Medulla oblongata (tissue), 1 donor: Measurements from ENCODE around the gene RABGGTA.

Source experiments
- DNase-seq: peaks from one replicate; pipeline ENCODE4 v3.0.0-alpha.2; 2015; ENCODE audit errors: extremely low spot score

RABGGTA gene

GRCh38 chr14:24300326-24300980 lies 29.1 kb upstream of the RABGGTA start:
- DNase-seq: no peak

GRCh38 chr14:24299255-24300191 lies 28.1 kb upstream of the RABGGTA start, which contains the start of the genes DHRS1 and NOP9:
DHRS1 (minus strand) TSS chr14:24299780; CDS start chr14:24299106, 674 bp downstream.
NOP9 (plus strand) TSS chr14:24299850; CDS start chr14:24299955, 105 bp downstream.
- DNase-seq: peak; percentile 91

GRCh38 chr14:24298892-24299254 lies 27.5 kb upstream of the RABGGTA start:
- DNase-seq: no peak

DNA sequence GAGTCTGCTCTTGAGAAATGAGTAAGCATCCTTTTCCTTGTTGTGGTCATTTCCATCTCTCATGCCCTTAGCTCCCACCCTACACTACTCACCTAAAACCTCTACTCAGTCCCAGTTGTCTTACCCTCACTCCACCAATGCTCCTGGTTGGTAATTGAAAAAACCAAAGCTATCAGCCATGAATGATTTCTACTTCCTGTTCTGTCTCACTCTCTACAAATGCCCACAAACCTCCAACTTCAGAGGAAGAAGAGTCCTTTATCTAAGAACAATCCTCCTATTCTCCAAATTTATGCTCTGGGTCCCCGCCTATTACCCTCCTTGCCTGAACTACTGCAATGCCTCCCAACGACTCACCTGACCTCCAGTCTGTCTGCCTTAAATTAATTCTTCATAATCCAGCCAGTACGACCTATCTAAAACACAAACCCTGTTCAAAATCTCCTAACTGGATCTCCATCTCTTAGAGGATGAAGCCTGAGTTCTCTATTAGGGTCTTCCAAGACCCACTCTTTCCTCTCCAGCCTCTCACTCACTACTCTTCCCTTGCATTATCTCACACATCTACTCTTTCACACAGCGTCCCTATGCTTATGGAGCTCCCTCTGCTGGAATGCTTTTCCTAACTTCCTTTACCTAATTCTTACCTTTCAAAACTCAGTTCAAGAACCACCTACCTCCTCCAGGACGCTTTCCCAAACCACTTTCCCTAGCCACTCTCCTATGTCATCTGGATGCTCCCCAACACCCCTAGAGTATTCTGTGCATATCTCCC lies 26.0 kb upstream of the RABGGTA start:
- no peak for DNase-seq

- peak; percentile 82 for DNase-seq
These were observed 25.2 kb upstream of the RABGGTA start for GRCh38 chr14:24296341-24297157.

DNA sequence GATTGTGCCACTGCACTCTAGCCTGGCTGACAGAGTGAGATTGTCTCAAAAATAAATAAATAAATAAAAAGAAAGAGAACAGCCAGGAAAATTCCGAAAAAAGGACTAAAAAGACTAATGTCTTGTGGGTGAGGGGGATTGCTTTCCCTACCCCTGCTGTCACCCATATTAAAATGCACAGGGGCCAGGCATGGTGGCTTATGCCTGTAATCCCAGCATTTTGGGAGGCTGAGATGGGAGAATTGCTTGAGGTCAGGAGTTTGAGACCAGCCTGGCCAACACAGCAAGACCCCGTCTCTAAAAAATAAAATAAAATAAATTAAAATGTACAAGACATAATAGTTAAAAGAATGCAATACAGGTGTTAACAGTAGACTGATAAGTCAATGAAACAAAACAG lies 22.1 kb upstream of the RABGGTA start:
- DNase-seq: no peak

- no peak for DNase-seq
These were observed 20.9 kb upstream of the RABGGTA start for GRCh38 chr14:24292118-24292807.

DNA sequence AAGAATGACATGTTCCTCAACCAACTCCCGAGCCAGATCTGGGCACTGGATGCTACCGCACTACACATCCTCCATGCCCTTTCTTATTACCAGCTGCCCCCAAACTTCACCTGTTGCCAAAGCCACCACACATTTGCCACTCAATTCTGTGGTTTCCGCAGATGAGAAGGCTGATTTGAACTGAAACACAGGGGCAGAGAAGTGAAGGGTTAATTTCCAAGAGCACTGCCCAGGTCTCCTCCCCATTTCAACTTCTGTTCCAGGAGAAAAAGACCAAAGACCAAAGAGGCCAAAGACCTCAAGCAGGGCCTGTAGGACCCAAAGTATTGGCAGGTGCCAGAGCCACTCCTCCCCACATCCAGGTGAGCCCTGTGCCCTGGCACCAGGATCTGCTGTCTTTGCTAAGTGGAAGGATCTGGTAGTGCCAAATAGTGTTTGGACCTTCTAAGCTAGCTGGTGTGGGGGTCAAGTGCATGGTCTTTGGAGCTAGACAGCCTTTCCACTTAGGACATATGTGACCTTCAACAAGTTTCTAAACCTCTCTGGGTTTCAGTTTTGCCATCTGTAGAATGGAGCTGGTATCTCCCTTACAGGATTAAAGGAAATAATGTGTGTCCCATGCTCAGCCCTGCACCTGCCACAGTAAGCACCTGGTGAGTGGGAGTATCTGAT lies 20.2 kb upstream of the RABGGTA start:
- no peak for DNase-seq

- DNase-seq: no peak
These were observed 19.3 kb upstream of the RABGGTA start for GRCh38 chr14:24290746-24291145.

- DNase-seq: no peak
These were observed 18.4 kb upstream of the RABGGTA start for GRCh38 chr14:24289649-24290280.

GRCh38 chr14:24286996-24287395 lies 15.6 kb upstream of the RABGGTA start:
- DNase-seq: no peak

GRCh38 chr14:24285351-24285750 lies 14.0 kb upstream of the RABGGTA start:
- no peak for DNase-seq

GRCh38 chr14:24284501-24285035 lies 13.2 kb upstream of the RABGGTA start:
- no peak for DNase-seq

DNA sequence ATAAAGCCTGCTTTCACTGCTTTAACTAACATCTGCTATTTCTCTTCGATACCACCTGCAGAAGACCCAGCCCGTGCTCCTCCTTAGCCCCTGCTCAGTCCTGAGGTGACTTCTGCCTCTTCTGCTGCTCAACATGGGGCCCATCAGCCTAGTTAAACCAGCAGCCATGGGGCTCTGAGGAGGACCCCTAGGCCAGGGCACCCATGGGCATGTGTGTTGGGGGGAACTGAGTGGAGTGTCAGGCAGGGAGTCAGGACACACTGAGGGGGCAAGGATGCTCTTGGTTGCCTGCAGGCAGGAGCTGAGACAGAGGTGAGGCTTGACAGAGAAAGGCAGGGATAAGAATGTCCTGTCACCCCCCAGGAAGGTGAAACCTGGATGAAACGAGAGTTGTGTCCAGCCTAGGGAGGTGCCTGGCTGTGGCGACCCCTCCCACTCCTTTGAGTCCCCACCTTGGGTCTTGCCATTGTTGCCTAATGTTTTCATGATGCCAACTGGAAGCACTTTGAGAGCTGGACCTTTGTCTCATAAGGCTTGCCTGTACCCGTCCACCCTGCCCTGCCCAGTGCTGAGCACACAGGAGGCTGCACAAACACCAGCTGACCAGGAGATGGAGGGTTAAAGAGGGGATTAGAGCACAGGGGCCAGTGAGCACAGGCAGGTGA lies 12.5 kb upstream of the RABGGTA start:
- no peak for DNase-seq

DNA sequence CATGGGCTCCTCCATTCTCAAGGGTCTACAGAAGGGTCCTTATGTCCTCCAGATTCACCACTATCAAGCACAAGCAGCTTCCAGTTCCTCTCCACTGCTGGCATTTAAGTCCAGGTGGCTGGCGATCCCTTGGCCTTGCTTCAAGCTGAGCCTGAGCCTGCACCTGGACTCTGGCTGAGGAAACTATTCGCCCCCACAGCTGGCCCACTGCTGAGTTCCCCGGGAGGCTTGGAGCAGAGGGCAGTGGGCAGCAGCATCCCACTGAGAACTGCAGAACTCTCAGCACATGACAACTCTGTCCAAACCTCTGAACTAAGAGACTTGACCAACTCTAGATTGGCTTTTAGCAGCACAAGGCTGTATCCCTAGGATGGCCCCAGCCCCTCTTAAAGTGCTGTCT lies 11.3 kb upstream of the RABGGTA start:
- DNase-seq: no peak

DNA sequence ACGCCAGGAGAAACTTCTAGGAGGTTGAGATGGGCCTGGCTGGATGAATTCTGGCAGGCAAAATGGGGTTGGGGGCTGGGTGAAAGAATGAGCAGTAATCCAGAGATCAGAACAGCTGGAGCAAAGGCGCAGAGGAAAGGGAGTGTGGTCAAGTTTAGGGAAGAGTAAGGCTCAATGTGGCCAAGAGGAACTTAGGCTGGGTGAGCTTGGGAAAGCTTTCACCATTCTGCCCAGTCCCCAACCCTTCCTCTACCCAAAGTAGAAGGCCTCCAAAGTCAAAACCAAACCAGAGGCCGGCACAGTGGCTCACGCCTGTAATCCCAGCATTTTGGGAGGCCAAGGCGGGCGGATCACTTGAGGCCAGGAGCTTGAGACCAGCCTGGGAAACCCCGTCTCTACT lies 10.2 kb upstream of the RABGGTA start:
- DNase-seq: no peak

DNA sequence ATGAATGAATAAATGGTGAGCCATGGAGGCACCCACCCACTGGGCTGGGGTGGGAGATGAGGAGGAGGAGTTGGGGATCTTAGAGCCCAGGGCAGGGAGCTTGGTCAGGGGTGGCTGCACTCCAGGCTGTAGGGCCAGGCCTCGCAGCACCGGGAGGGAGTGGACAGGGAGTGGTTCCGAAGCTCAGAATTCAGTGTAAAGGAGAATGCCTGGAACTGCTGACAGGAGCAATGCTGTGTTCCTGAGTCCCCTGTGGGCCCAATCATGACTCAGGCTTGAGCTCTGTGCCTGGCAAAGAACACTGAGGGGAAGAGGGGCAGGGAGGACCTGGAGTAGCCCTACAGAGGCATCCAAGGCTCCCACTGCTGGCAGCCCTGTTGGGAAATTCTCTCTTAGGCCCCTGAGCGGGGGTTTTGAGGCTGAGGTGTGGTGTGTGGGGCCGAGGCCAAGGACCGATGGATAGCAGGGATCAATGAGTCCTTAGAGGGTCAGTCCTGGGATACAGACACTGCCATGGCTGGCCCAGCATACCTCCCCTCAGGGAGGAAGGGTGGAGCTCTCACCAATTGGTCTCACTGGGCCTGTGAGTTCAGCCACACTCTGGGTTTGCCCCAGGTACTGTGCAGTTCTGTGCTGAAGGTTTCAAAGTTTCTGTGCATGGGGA lies 9.5 kb upstream of the RABGGTA start:
- DNase-seq: no peak
